IMR-90 (cell line): Measurements from ENCODE around the gene ZNF366. TPM values are rescaled to one million over a fixed set of nuclear protein-coding genes. Genes with fewer than 3 reads are reported as not detected.

ENCODE experiments used
- ATAC-seq: fragments of 200-7000 bp; cut with Tn5 transposase; 2 replicates; pipeline ENCODE4 v1.9.1; 2020; ENCODE audit warnings: low read depth, mild to moderate bottlenecking, moderate library complexity
- BruUV-seq: library from RNA; stranded (reverse); fragments of 400-500 nt; replicated peaks from 2 replicates; lab custom pipeline; 2021; lab: Mats Ljungman, UMichigan
- CTCF ChIA-PET: fragments of 300-600 bp; formaldehyde crosslinking; extraction: SDS; loops from one replicate; lab custom pipeline; 2021; ENCODE audit warnings: antibody characterized with exemption; lab: Yijun Ruan, JAX
- POLR2A ChIA-PET: fragments of 300-600 bp; sonication (Branson Sonifier 250); formaldehyde crosslinking; loops from one replicate; lab custom pipeline; 2022; ENCODE audit warnings: antibody characterized with exemption; ENCODE audit not compliant: unreplicated experiment; lab: Charles Lee
- DNase-seq: peaks from one replicate; pipeline ENCODE4 v3.0.0; 2013
- H2AFZ ChIP-seq: replicated peaks from 2 replicates; pipeline ENCODE3; 2013; ENCODE audit warnings: low read length, mild to moderate bottlenecking; ENCODE audit not compliant: poor library complexity
- H2AK5ac ChIP-seq: 2 replicates; pipeline ENCODE4 v1.6.1; 2013; ENCODE audit warnings: low read depth, low read length, inconsistent platforms
- H2AK9ac ChIP-seq: replicated peaks from 2 replicates; pipeline ENCODE3; 2013; ENCODE audit warnings: mild to moderate bottlenecking, low read depth, low read length, moderate library complexity; ENCODE audit not compliant: poor library complexity
- H2BK120ac ChIP-seq: 2 replicates; pipeline ENCODE4 v1.6.1; 2013; ENCODE audit warnings: low read depth, low read length, inconsistent platforms
- H2BK15ac ChIP-seq: 3 replicates; pipeline ENCODE4 v1.6.1; 2013; ENCODE audit warnings: low read depth, low read length, inconsistent platforms
- H2BK20ac ChIP-seq: 2 replicates; pipeline ENCODE4 v1.6.1; 2013; ENCODE audit warnings: low read depth, mild to moderate bottlenecking, inconsistent platforms, low read length, moderate library complexity
- H2BK5ac ChIP-seq: 2 replicates; pipeline ENCODE4 v1.6.1; 2013; ENCODE audit warnings: mild to moderate bottlenecking, low read depth, low read length, inconsistent platforms; ENCODE audit not compliant: poor library complexity, severe bottlenecking
- H3K14ac ChIP-seq: replicated peaks from 2 replicates; pipeline ENCODE4 v1.6.1; 2013; ENCODE audit warnings: low read depth, low read length, inconsistent platforms
- H3K18ac ChIP-seq: 2 replicates; pipeline ENCODE4 v1.6.1; 2013; ENCODE audit warnings: low read depth, low read length, control low read depth
- H3K23ac ChIP-seq: 2 replicates; pipeline ENCODE4 v1.6.1; 2013; ENCODE audit warnings: low read depth, low read length, inconsistent platforms
- H3K27ac ChIP-seq: 2 replicates; pipeline ENCODE4 v1.5.1; 2013; ENCODE audit warnings: mild to moderate bottlenecking, control low read depth, low read length; ENCODE audit not compliant: insufficient read depth
- H3K27me3 ChIP-seq: 2 replicates; pipeline ENCODE4 v1.6.1; 2013; ENCODE audit warnings: low read length; ENCODE audit not compliant: control insufficient read depth, insufficient read depth
- H3K36me3 ChIP-seq: 2 replicates; pipeline ENCODE4 v1.6.1; 2013; ENCODE audit warnings: low read length, mixed read lengths; ENCODE audit not compliant: control insufficient read depth, insufficient read depth
- H3K4ac ChIP-seq: 2 replicates; pipeline ENCODE4 v1.6.1; 2013; ENCODE audit warnings: low read depth, low read length, inconsistent platforms
- H3K4me1 ChIP-seq: 2 replicates; pipeline ENCODE4 v1.6.1; 2013; ENCODE audit warnings: low read length, mixed read lengths; ENCODE audit not compliant: control insufficient read depth, insufficient read depth
- H3K4me2 ChIP-seq: 2 replicates; pipeline ENCODE4 v1.6.1; 2013; ENCODE audit warnings: low read depth, mild to moderate bottlenecking, control low read depth, low read length, moderate library complexity
- H3K4me3 ChIP-seq: 2 replicates; pipeline ENCODE4 v1.5.1; 2013; ENCODE audit warnings: low read depth, mild to moderate bottlenecking, control low read depth, low read length, moderate library complexity; ENCODE audit not compliant: insufficient read depth
- H3K56ac ChIP-seq: 2 replicates; pipeline ENCODE4 v1.6.1; 2013; ENCODE audit warnings: low read length, inconsistent platforms; ENCODE audit not compliant: insufficient read depth; ENCODE audit errors: extremely low read depth
- H3K79me1 ChIP-seq, 2 experiments: 2 replicates each; pipeline ENCODE4 v1.6.1; 2013; ENCODE audit warnings: low read length in 2 of 2, inconsistent platforms in 1 of 2, low read depth in 1 of 2
- H3K9ac ChIP-seq: 2 replicates; pipeline ENCODE4 v1.6.1; 2013; ENCODE audit warnings: low read depth, low read length, control low read depth
- H3K9me1 ChIP-seq: 2 replicates; pipeline ENCODE4 v1.6.1; 2013; ENCODE audit warnings: low read length, inconsistent platforms; ENCODE audit not compliant: insufficient read depth
- H3K9me3 ChIP-seq: 2 replicates; pipeline ENCODE4 v1.6.1; 2013; ENCODE audit warnings: low read length; ENCODE audit not compliant: control insufficient read depth, insufficient read depth
- H4K20me1 ChIP-seq: 2 replicates; pipeline ENCODE4 v1.6.1; 2013; ENCODE audit warnings: low read length, inconsistent platforms; ENCODE audit not compliant: insufficient read depth
- H4K5ac ChIP-seq: 2 replicates; pipeline ENCODE4 v1.6.1; 2013; ENCODE audit warnings: mild to moderate bottlenecking, low read depth, low read length, control low read depth
- H4K8ac ChIP-seq, 2 experiments: 2 replicates each; pipeline ENCODE4 v1.6.1; 2013; ENCODE audit warnings: low read depth in 2 of 2, low read length in 2 of 2, control low read depth in 1 of 2, inconsistent platforms in 1 of 2
- H4K91ac ChIP-seq: 2 replicates; pipeline ENCODE4 v1.6.1; 2013; ENCODE audit warnings: low read depth, low read length, inconsistent platforms; ENCODE audit not compliant: insufficient read depth
- CEBPB ChIP-seq: IDR thresholded peaks from 2 replicates; pipeline ENCODE4 v1.6.1; 2012; ENCODE audit warnings: low read depth, low read length, improper control_type of control experiment
- SMC3 ChIP-seq: fragments of 150-350 bp; IDR thresholded peaks from 2 replicates; pipeline ENCODE4 v1.6.1; 2016; ENCODE audit warnings: low read depth, mild to moderate bottlenecking, antibody characterized with exemption, low read length, moderate library complexity
- WGBS, 2 experiments: methylation state at CpG; one replicate each; pipeline versions ENCODE4 v1.1.5 to v1.1.7; 2013; ENCODE audit warnings: missing lambda C conversion rate in 2 of 2; ENCODE audit not compliant: insufficient read length in 1 of 2; ENCODE audit errors: extremely low coverage in 2 of 2; 5-methylcytosine and 5-hydroxymethylcytosine counted together
- dilution Hi-C: fragments of 300-500 bp; cut with HindIII; formaldehyde crosslinking; loops from one replicate; pipeline ENCODE4 v1.14.3; 2018; ENCODE audit warnings: low sequenced_read_pairs; ENCODE audit not compliant: unreplicated experiment
- in situ Hi-C: fragments of 300-500 bp; cut with MboI; formaldehyde crosslinking; loops from 3 replicates; pipeline ENCODE4 v1.14.3; 2019; ENCODE audit warnings: low sequenced_read_pairs, inconsistent platforms, mixed read lengths
- intact Hi-C: fragments of 100-400 bp; cut with micrococcal nuclease; formaldehyde crosslinking; loops from 2 replicates; pipeline ENCODE4 v1.10.0; 2022
- polyA plus RNA-seq, 3 experiments: library from polyadenylated mRNA; depleted of rRNA; stranded (reverse); fragments of >200 nt; gene quantifications; 2 replicates each; pipeline ENCODE4 v1.2.3, GENCODE V29; 2012; ENCODE audit warnings: low replicate concordance in 1 of 3
- total RNA-seq: library from RNA; depleted of rRNA; stranded (reverse); fragments of >200 nt; gene quantifications from 2 replicates; pipeline ENCODE4 v1.2.3, GENCODE V29; 2012

Gene ZNF366
- total and polyA plus RNA-seq, 2 of the 4 experiments (the other 2 are of a cell fraction) = not detected

GRCh38 chr5:72410688-72411295 lies 96.4 kb downstream of the ZNF366 start:
- Histone ChIP-seq H3K4me2 (peak overlapping the region; percentile 7; the same call in 1 of the 2 replicates), H3K18ac (peak overlapping the region; percentile 13; the same call in 1 of the 2 replicates), H2BK120ac (no peak overlapping the region), H4K5ac (no peak overlapping the region; the same call in 1 of the 2 replicates), H3K9ac (no peak overlapping the region), H4K91ac (no peak overlapping the region), H3K4me1 (peaks cover 7% of the 10 kb centered on the region), H2AK9ac (no peak overlapping the region), H2BK5ac (no peak overlapping the region), H2BK20ac (no peak overlapping the region; the same call in none of the 2 replicates), H2AK5ac (no peak overlapping the region), H3K79me1 (no peaks in the 10 kb centered on the region), H3K4me3 (no peak overlapping the region), H3K27ac (no peak overlapping the region; the same call in 1 of the 2 replicates), H2BK15ac (peak overlapping the region; percentile 15; the same call in 1 of the 3 replicates), H3K56ac (no peak overlapping the region), H2AFZ (no peak overlapping the region), H3K14ac (no peak overlapping the region), H3K23ac (no peak overlapping the region), H4K20me1 (no peaks in the 10 kb centered on the region), H3K9me3 (no peaks in the 10 kb centered on the region), H3K27me3 (no peaks in the 10 kb centered on the region), H3K36me3 (no peaks in the 10 kb centered on the region), H4K8ac (0 out of 4 replicates have a peak overlapping the region, but pooled peaks of 1 of the 2 experiments have one; percentile 20), H3K9me1 (no peaks in the 10 kb centered on the region), H3K4ac (no peak overlapping the region)
- DNase-seq = peak; percentile 70
- dilution Hi-C loops = no loop called here
- CTCF ChIA-PET = no interaction called here
- in situ Hi-C loops = no loop called here
- POLR2A ChIA-PET = no interaction called here
- no CpG with 5 or more reads among the region's 4 CpGs for WGBS, 2 experiments
- intact Hi-C loops = no loop called here
- BruUV-seq = no TSS peak
- peak; percentile 69 for ATAC-seq
- peak; percentile 75 for TF ChIP-seq CEBPB
- no peak for TF ChIP-seq SMC3
